Trophoblast cell (in vitro differentiated cells and primary cell): ENCODE results near the gene ELFN1.

ENCODE experiments used
- DNase-seq, 2 donors: peaks; one replicate each; pipeline ENCODE4 v3.0.0-alpha.2; 2016
- H2AFZ ChIP-seq: 2 replicates; pipeline ENCODE4 v1.6.1; 2013; ENCODE audit warnings: low read length, moderate library complexity, mild to moderate bottlenecking; ENCODE audit not compliant: insufficient read depth, poor library complexity
- H2AK5ac ChIP-seq: 2 replicates; pipeline ENCODE4 v1.6.1; 2013; ENCODE audit warnings: mild to moderate bottlenecking, low read length
- H2BK120ac ChIP-seq: 2 replicates; pipeline ENCODE4 v1.6.1; 2013; ENCODE audit warnings: low read length, mild to moderate bottlenecking, moderate library complexity; ENCODE audit not compliant: insufficient read depth, poor library complexity
- H2BK12ac ChIP-seq: 2 replicates; pipeline ENCODE4 v1.6.1; 2013; ENCODE audit warnings: mild to moderate bottlenecking, low read length, moderate library complexity
- H2BK5ac ChIP-seq: 2 replicates; pipeline ENCODE4 v1.6.1; 2013; ENCODE audit warnings: low read length, low read depth, moderate library complexity, mild to moderate bottlenecking; ENCODE audit not compliant: poor library complexity
- H3K14ac ChIP-seq: 2 replicates; pipeline ENCODE4 v1.6.1; 2013; ENCODE audit warnings: mild to moderate bottlenecking, low read length
- H3K18ac ChIP-seq: 2 replicates; pipeline ENCODE4 v1.6.1; 2013; ENCODE audit warnings: mild to moderate bottlenecking, low read length
- H3K23ac ChIP-seq: 2 replicates; pipeline ENCODE4 v1.6.1; 2013; ENCODE audit warnings: low read length
- H3K27ac ChIP-seq: 2 replicates; pipeline ENCODE4 v1.5.1; 2013; ENCODE audit warnings: low read depth, mild to moderate bottlenecking, inconsistent platforms, low read length, moderate library complexity
- H3K27me3 ChIP-seq: 2 replicates; pipeline ENCODE4 v1.6.1; 2013; ENCODE audit warnings: inconsistent platforms, mild to moderate bottlenecking, low read length, moderate library complexity; ENCODE audit not compliant: insufficient read depth
- H3K36me3 ChIP-seq, 2 experiments: 1 replicate in 1 of 2; 2 replicates in 1 of 2; pipeline ENCODE4 v1.6.1; 2013; ENCODE audit warnings: low read length in 2 of 2, mild to moderate bottlenecking in 2 of 2, moderate library complexity in 1 of 2; ENCODE audit not compliant: insufficient read depth in 2 of 2, control insufficient read depth in 1 of 2
- H3K4ac ChIP-seq: 2 replicates; pipeline ENCODE4 v1.6.1; 2013; ENCODE audit warnings: low read depth, mild to moderate bottlenecking, low read length, moderate library complexity
- H3K4me1 ChIP-seq, 2 experiments: 1 replicate in 1 of 2; 2 replicates in 1 of 2; pipeline ENCODE4 v1.6.1; 2013; ENCODE audit warnings: low read length in 2 of 2, mild to moderate bottlenecking in 2 of 2, moderate library complexity in 1 of 2; ENCODE audit not compliant: insufficient read depth in 2 of 2, control insufficient read depth in 1 of 2
- H3K4me2 ChIP-seq: 2 replicates; pipeline ENCODE4 v1.6.1; 2013; ENCODE audit warnings: inconsistent platforms, mild to moderate bottlenecking, low read length, moderate library complexity
- H3K4me3 ChIP-seq: 2 replicates; pipeline ENCODE4 v1.5.1; 2013; ENCODE audit warnings: mild to moderate bottlenecking, low read depth, low read length, inconsistent platforms
- H3K79me1 ChIP-seq: one replicate; pipeline ENCODE4 v1.6.1; 2013; ENCODE audit warnings: low read length
- H3K79me2 ChIP-seq: 2 replicates; pipeline ENCODE4 v1.6.1; 2013; ENCODE audit warnings: low read length, mild to moderate bottlenecking; ENCODE audit not compliant: control insufficient read depth, insufficient read depth, poor library complexity
- H3K9ac ChIP-seq: 2 replicates; pipeline ENCODE4 v1.6.1; 2013; ENCODE audit warnings: mild to moderate bottlenecking, low read length
- H3K9me3 ChIP-seq: 2 replicates; pipeline ENCODE4 v1.6.1; 2013; ENCODE audit warnings: low read depth, mild to moderate bottlenecking, control low read depth, inconsistent platforms, low read length; ENCODE audit not compliant: insufficient read depth
- H4K12ac ChIP-seq: 2 replicates; pipeline ENCODE4 v1.6.1; 2013; ENCODE audit warnings: low read depth, mild to moderate bottlenecking, low read length, moderate library complexity
- H4K8ac ChIP-seq: 2 replicates; pipeline ENCODE4 v1.6.1; 2013; ENCODE audit warnings: low read depth, mild to moderate bottlenecking, low read length, moderate library complexity
- H4K91ac ChIP-seq: one replicate; pipeline ENCODE4 v1.6.1; 2013; ENCODE audit warnings: low read depth, mild to moderate bottlenecking, low read length, moderate library complexity
- WGBS: extraction: QIAGEN DNeasy Blood & Tissue Kit; methylation state at CpG from one replicate; pipeline ENCODE4 v1.1.7; 2013; ENCODE audit warnings: missing lambda C conversion rate; ENCODE audit not compliant: insufficient read length, insufficient coverage; ENCODE audit errors: extremely low coverage; 5-methylcytosine and 5-hydroxymethylcytosine counted together

The ELFN1 gene

DNA sequence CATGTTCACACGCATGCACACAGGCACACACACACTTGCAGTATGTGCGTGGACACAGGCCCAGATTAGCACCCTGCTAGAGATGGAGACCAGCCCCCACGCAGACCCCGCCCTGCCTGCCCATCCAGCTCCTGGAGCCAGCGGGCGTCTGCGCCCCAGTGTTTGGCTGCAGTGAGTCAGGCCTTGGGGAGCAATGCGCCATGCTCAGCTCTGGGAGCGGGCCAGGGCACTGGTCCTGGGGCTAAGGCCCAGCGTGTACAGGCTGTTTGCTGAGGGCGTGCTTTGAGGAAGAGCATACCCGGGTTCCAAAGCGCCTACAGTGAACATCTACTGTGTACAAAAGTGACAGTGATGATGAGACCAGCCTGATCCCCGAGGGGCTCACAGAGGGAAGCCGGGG is 16.0 kb upstream of the ELFN1 start:
- no peak overlapping the region for H4K91ac ChIP-seq
- H3K4ac ChIP-seq, result no peak overlapping the region
- H3K9ac ChIP-seq, result no peak overlapping the region
- no peak overlapping the region for H2BK120ac ChIP-seq
- no peak overlapping the region for H4K8ac ChIP-seq
- H3K4me3 ChIP-seq, result no peak overlapping the region
- H3K79me1 ChIP-seq, result no peaks in the 10 kb centered on the region
- no peaks in the 10 kb centered on the region for H3K79me2 ChIP-seq
- DNase-seq, result no peak
- H3K23ac ChIP-seq, result no peak overlapping the region
- H2AK5ac ChIP-seq, result no peak overlapping the region
- H3K27me3 ChIP-seq, result no peaks in the 10 kb centered on the region
- WGBS, result no CpG with 5 or more reads among the region's 15 CpGs
- no peaks in the 10 kb centered on the region for H3K4me1 ChIP-seq
- no peaks in the 10 kb centered on the region for H3K36me3 ChIP-seq
- H3K9me3 ChIP-seq, result peaks cover 6% of the 10 kb centered on the region
- H2AFZ ChIP-seq, result no peak overlapping the region
- H3K4me2 ChIP-seq, result no peak overlapping the region
- no peak overlapping the region for H2BK12ac ChIP-seq
- H2BK5ac ChIP-seq, result no peak overlapping the region
- H3K27ac ChIP-seq, result no peak overlapping the region
- no peak overlapping the region for H3K14ac ChIP-seq
- H3K18ac ChIP-seq, result no peak overlapping the region
- H4K12ac ChIP-seq, result no peak overlapping the region

DNA sequence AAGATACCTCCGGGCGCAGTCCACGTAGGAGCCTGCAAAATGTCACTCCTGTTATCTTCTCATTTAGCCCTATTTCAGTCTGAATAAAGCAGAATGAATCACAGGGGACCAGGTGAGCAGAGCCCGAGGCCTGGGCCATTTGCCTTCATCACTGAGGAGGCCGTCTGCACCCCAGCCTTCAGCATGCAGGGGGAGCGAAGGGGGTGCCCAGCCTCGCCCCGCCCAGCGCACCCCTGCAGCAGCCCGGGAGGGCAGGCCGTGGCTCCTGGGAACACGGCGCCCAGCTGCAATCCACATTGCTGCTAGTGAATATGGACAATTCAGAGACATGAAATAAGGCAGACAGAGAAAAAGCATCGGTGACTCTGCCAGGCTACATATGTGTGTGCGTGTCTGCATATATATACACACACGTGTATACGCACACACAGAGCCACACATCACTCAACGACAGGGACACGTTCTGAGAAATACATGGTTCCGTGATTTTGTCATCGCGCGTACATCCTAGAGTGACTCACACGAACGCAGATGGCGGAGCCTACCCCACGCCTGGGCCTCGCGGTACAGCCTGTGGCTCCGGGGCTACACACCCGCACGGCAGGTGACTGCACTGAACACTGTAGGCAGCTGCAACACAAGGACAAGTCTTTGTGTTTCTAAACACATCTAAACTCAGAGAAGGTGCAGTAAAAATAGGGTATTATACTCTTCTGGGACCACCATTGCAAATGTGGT is 15.2 kb upstream of the ELFN1 start:
- H4K12ac ChIP-seq, result no peak overlapping the region
- H2BK12ac ChIP-seq, result no peak overlapping the region
- no peak for DNase-seq
- H3K4me1 ChIP-seq, result no peaks in the 10 kb centered on the region
- H3K4me2 ChIP-seq, result no peak overlapping the region
- H3K14ac ChIP-seq, result no peak overlapping the region
- H3K23ac ChIP-seq, result no peak overlapping the region
- H3K4ac ChIP-seq, result no peak overlapping the region
- no peak overlapping the region for H2BK120ac ChIP-seq
- H3K18ac ChIP-seq, result no peak overlapping the region
- H4K91ac ChIP-seq, result no peak overlapping the region
- no peak overlapping the region for H3K27ac ChIP-seq
- no CpG with 5 or more reads among the region's 32 CpGs for WGBS
- H3K79me2 ChIP-seq, result no peaks in the 10 kb centered on the region
- H3K27me3 ChIP-seq, result no peaks in the 10 kb centered on the region
- H3K79me1 ChIP-seq, result no peaks in the 10 kb centered on the region
- H4K8ac ChIP-seq, result no peak overlapping the region
- peaks cover 6% of the 10 kb centered on the region for H3K9me3 ChIP-seq
- H2BK5ac ChIP-seq, result no peak overlapping the region
- no peaks in the 10 kb centered on the region for H3K36me3 ChIP-seq
- no peak overlapping the region for H3K4me3 ChIP-seq
- H2AK5ac ChIP-seq, result no peak overlapping the region
- no peak overlapping the region for H3K9ac ChIP-seq
- H2AFZ ChIP-seq, result no peak overlapping the region

DNA sequence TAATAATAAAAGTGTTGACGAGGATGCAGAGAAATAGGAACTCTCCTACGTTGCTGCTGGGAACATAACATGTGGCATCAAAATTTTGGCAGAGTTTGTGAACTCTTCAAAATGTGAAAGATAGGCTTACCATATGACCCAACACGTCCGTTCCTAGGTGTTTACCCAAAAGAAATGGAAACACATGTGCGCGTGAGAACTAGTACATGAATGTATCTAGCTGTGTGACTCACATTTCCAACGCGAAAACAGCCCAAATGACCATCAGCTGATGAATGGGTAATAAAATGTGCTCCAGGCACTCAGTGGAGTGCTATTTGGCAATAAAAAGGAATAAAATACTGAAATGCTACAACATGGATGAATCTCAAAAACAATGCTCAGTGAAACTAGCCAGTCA is 10.4 kb upstream of the ELFN1 start:
- WGBS, result no CpG with 5 or more reads among the region's 8 CpGs
- Histone ChIP-seq H3K79me1 (no peaks in the 10 kb centered on the region), H3K23ac (no peak overlapping the region), H4K8ac (no peak overlapping the region), H3K27me3 (peaks cover 18% of the 10 kb centered on the region), H3K4me2 (no peak overlapping the region), H3K14ac (no peak overlapping the region), H3K27ac (no peak overlapping the region), H2BK120ac (no peak overlapping the region), H3K36me3 (no peaks in the 10 kb centered on the region), H3K79me2 (no peaks in the 10 kb centered on the region), H3K9ac (no peak overlapping the region), H4K91ac (no peak overlapping the region), H2AFZ (no peak overlapping the region), H3K4me3 (no peak overlapping the region), H3K18ac (no peak overlapping the region), H3K9me3 (peaks cover 6% of the 10 kb centered on the region), H3K4ac (no peak overlapping the region), H3K4me1 (no peaks in the 10 kb centered on the region), H2BK12ac (no peak overlapping the region), H2AK5ac (no peak overlapping the region), H2BK5ac (no peak overlapping the region), H4K12ac (no peak overlapping the region)
- no peak for DNase-seq

DNA sequence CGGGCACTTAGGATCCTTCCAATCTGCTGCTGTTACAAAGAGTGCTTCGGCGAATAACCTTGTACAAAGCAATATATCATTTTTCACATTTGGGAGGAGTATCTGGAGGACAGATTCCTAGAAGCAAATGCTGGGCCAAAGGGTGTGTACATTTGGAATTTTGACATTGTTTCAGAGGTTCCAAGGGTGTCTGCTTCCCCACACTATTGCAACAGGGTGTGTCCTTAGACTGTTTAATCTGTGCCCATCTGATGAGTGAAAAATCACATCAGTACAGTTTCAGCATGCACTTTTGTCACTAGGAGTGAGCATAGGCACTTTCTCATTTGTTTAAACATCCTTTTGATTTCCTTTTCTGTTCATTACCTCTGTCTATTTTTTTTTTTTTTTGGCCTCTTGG is 8.6 kb upstream of the ELFN1 start:
- H3K27ac ChIP-seq, result no peak overlapping the region

More for the DNA sequence above, 8.6 kb upstream of the ELFN1 start:
- Histone ChIP-seq H3K18ac (no peak overlapping the region), H3K4me1 (no peaks in the 10 kb centered on the region), H4K12ac (no peak overlapping the region), H3K4me2 (no peak overlapping the region), H3K79me1 (no peaks in the 10 kb centered on the region), H3K4me3 (no peak overlapping the region), H3K4ac (no peak overlapping the region), H2AK5ac (no peak overlapping the region), H3K36me3 (no peaks in the 10 kb centered on the region), H4K8ac (no peak overlapping the region), H3K9me3 (peaks cover 5% of the 10 kb centered on the region), H3K14ac (no peak overlapping the region), H3K23ac (no peak overlapping the region), H3K9ac (no peak overlapping the region), H4K91ac (no peak overlapping the region), H3K27me3 (peaks cover 33% of the 10 kb centered on the region), H2BK12ac (no peak overlapping the region), H2BK5ac (no peak overlapping the region), H2AFZ (no peak overlapping the region), H2BK120ac (no peak overlapping the region), H3K79me2 (no peaks in the 10 kb centered on the region)
- no peak for DNase-seq
- no CpG with 5 or more reads among the region's 3 CpGs for WGBS
